ENCODE measurements around the gene ENTPD6. TPM values are rescaled to one million over a fixed set of nuclear protein-coding genes. Genes with fewer than 3 reads are reported as not detected.

Gene ENTPD6
- total RNA-seq, 4 donors from 2014 or later = 163 to 261 (median 224) TPM

DNA sequence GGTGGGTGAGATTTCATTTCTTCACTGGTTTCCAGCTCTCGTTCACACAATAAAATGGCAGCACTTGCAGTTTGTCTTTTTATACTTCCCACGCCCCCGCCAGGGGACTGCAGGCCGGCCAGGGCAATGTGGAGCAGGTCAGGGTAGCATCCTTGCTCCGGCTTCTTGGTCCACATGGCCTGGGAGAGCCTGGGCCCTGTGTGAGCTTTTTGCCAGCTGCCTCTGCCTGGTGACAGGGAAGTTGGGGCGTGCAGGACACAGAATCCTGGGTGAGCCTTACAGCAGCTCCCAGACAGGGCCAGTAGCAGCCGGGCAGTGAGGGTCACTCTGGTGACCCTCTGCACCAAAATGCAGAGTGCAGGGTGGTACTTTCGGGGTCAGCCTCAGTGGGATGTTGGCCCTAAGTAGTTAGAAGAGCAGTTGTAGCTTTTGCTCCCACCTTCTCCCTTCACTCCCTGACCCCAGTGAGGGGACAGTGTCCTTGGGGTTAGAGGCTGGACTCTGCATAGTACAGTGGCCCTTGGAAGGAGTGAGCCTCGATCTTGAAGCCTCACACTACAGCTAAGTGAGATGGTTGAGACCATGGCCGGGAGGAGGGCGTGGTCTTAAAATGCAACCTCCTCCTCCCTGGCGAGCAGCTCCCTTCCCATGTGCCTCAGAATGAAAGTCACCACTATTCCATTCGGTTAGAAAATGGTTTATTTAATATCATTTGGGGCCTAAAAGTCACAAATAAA, 76.1 kb downstream of the ENTPD6 start:
- TF ChIP-seq, protein P1, sequence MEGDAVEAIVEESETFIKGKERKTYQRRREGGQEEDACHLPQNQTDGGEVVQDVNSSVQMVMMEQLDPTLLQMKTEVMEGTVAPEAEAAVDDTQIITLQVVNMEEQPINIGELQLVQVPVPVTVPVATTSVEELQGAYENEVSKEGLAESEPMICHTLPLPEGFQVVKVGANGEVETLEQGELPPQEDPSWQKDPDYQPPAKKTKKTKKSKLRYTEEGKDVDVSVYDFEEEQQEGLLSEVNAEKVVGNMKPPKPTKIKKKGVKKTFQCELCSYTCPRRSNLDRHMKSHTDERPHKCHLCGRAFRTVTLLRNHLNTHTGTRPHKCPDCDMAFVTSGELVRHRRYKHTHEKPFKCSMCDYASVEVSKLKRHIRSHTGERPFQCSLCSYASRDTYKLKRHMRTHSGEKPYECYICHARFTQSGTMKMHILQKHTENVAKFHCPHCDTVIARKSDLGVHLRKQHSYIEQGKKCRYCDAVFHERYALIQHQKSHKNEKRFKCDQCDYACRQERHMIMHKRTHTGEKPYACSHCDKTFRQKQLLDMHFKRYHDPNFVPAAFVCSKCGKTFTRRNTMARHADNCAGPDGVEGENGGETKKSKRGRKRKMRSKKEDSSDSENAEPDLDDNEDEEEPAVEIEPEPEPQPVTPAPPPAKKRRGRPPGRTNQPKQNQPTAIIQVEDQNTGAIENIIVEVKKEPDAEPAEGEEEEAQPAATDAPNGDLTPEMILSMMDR (IDR thresholded peaks at IDR 0.05) = no peak
- TF ChIP-seq EP300 (IDR thresholded peaks at IDR 0.05; ENCODE audit: low read depth) (no peak), POLR2AphosphoS5 (IDR thresholded peaks at IDR 0.05) (no peak), POLR2A (IDR thresholded peaks at IDR 0.05) (no peak)
- H3K36me3 ChIP-seq = peaks cover 0 to 59% (median 28%) of the 10 kb centered on the region in 4 donors
- DNase-seq = peak; percentile 5
- in situ Hi-C loops (cut with MboI; ENCODE audit: low pct_ligation_motif_present in 1 of 4, low pct_unique_long_range_greater_than_20kb in 1 of 4, low sequenced_read_pairs in 3 of 4) = no loop called here
- H3K4me3 ChIP-seq = no peak overlapping the region
- H3K27me3 ChIP-seq = no peaks in the 10 kb centered on the region
- 96 to 100% methylated on average over 1 to 11 of the region's 13 CpGs for WGBS, 2 donors (ENCODE audit: low coverage in 1 of 2)
- H3K4me1 ChIP-seq = peaks cover 0 to 3% (median 0%) of the 10 kb centered on the region in 4 donors
- H3K9me3 ChIP-seq = no peaks in the 10 kb centered on the region
- intact Hi-C loops (cut with DNase I; ENCODE audit: low total_unique reads) = no loop called here
- peak overlapping the region in 3 of 4 donors; percentile 1 to 72 (median 11) for H3K27ac ChIP-seq

- Histone ChIP-seq H3K9me3 (no peaks in the 10 kb centered on the region), H3K36me3 (peaks cover 0 to 61% (median 31%) of the 10 kb centered on the region in 4 donors), H3K27me3 (no peaks in the 10 kb centered on the region), H3K4me1 (peaks cover 0 to 3% (median 0%) of the 10 kb centered on the region in 4 donors), H3K4me3 (no peak overlapping the region), H3K27ac (peak overlapping the region; percentile 43 to 72 (median 57))
- DNase-seq = peak; percentile 7
- no peak for TF ChIP-seq POLR2A (IDR thresholded peaks at IDR 0.05)
- TF ChIP-seq, protein P1 (IDR thresholded peaks at IDR 0.05) = no peak
- TF ChIP-seq POLR2AphosphoS5 (IDR thresholded peaks at IDR 0.05) = no peak
- TF ChIP-seq EP300 (IDR thresholded peaks at IDR 0.05; ENCODE audit: low read depth) = no peak
- 91 to 100% methylated on average over 1 to 19 of the region's 19 CpGs for WGBS, 2 donors (ENCODE audit: low coverage in 1 of 2)
- in situ Hi-C loops (cut with MboI; ENCODE audit: low pct_ligation_motif_present in 1 of 4, low pct_unique_long_range_greater_than_20kb in 1 of 4, low sequenced_read_pairs in 3 of 4) (no loop called here), intact Hi-C loops (cut with DNase I; ENCODE audit: low total_unique reads) (no loop called here)
Observed at GRCh38 chr20:25272223-25273000, 76.9 kb downstream of the ENTPD6 start.

DNA sequence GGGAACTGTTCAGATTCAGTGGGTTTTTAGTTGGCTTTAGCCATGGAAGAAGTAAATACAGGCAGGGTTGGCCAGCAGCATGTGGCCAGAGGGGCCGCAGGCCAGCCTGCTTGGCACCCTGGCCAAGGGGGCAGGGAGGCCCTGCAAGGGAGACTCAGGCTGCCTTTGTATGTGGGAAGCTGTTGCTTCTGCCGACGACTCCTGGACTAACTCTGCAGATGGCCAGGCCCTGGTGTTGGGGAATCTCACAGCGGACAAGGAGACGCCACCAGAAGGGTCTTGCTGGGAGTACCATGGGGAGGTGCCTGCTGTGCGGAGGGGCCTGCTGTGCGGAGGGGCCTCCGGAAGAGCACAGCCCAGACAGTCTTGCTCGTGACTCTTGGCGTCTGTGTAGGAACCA, 77.5 kb downstream of the ENTPD6 start:
- TF ChIP-seq EP300 (IDR thresholded peaks at IDR 0.05; ENCODE audit: low read depth) (no peak), POLR2A (IDR thresholded peaks at IDR 0.05) (no peak), POLR2AphosphoS5 (IDR thresholded peaks at IDR 0.05) (no peak)
- TF ChIP-seq, protein P1 (IDR thresholded peaks at IDR 0.05) = no peak
- H3K27me3 ChIP-seq = no peaks in the 10 kb centered on the region
- peaks cover 0 to 3% (median 1%) of the 10 kb centered on the region in 4 donors for H3K4me1 ChIP-seq
- H3K36me3 ChIP-seq = peaks cover 0 to 64% (median 33%) of the 10 kb centered on the region in 4 donors
- H3K9me3 ChIP-seq = no peaks in the 10 kb centered on the region
- DNase-seq = peak; percentile 3
- intact Hi-C loops (cut with DNase I; ENCODE audit: low total_unique reads) = no loop called here
- H3K27ac ChIP-seq = peak overlapping the region; percentile 43 to 72 (median 57)
- WGBS, 2 donors (ENCODE audit: low coverage in 1 of 2) = 88% methylated on average over 10 of the region's 10 CpGs; no CpG with 5 or more reads in 1 of the 2 donors
- no peak overlapping the region for H3K4me3 ChIP-seq
- in situ Hi-C loops (cut with MboI; ENCODE audit: low pct_ligation_motif_present in 1 of 4, low pct_unique_long_range_greater_than_20kb in 1 of 4, low sequenced_read_pairs in 3 of 4) = no loop called here

Data from transverse colon (tissue), 4 donors.